Endothelial cell of umbilical vein (primary cell): ENCODE measurements around the gene ST6GALNAC2. TPM values are rescaled to one million over a fixed set of nuclear protein-coding genes. Genes with fewer than 3 reads are reported as not detected.

Experiments
- BruUV-seq: library from RNA; stranded (reverse); fragments of 400-500 nt; replicated peaks from 2 replicates; lab custom pipeline; 2021; lab: Mats Ljungman, UMichigan
- CTCF ChIA-PET: fragments of 300-600, 350-600 bp; sonication (Branson Sonifier 250); formaldehyde crosslinking; loops from one replicate; lab custom pipeline; 2021; ENCODE audit warnings: antibody characterized with exemption, inconsistent platforms; lab: Charles Lee
- POLR2A ChIA-PET: fragments of 300-600, 350-600 bp; sonication (Branson Sonifier 250); formaldehyde crosslinking; loops from one replicate; lab custom pipeline; 2021; ENCODE audit warnings: antibody characterized with exemption, inconsistent platforms; lab: Charles Lee
- DNase-seq: peaks from one replicate; pipeline ENCODE4 v3.0.0-alpha.2; 2011; ENCODE audit warnings: low read depth, low spot score
- FAIRE-seq: peaks from 2 replicates; lab custom pipeline; 2011; peaks lifted over from hg19 to GRCh38; lab: Jason Lieb, UNC
- H2AFZ ChIP-seq: 2 replicates; pipeline ENCODE4 v1.6.0; 2012; ENCODE audit warnings: low read depth, low read length, control low read depth, inconsistent platforms
- H3K27ac ChIP-seq: 2 replicates; pipeline ENCODE4 v1.5.1; 2011; ENCODE audit warnings: low read depth, mild to moderate bottlenecking, control low read depth, low read length, moderate library complexity; ENCODE audit not compliant: insufficient read depth
- H3K27me3 ChIP-seq, 2 experiments: 2 replicates each; pipeline versions ENCODE4 v1.6.0 to v1.6.1; 2011; ENCODE audit warnings: low read length in 2 of 2, mixed read lengths in 1 of 2; ENCODE audit not compliant: control insufficient read depth in 2 of 2, insufficient read depth in 2 of 2
- H3K36me3 ChIP-seq, 2 experiments: 2 replicates in 1 of 2; 3 replicates in 1 of 2; pipeline ENCODE4 v1.5.1; 2011; ENCODE audit warnings: low read length in 2 of 2, mild to moderate bottlenecking in 1 of 2, moderate library complexity in 1 of 2; ENCODE audit not compliant: control insufficient read depth in 2 of 2, insufficient read depth in 2 of 2; ENCODE audit errors: extremely low read depth in 1 of 2
- H3K4me1 ChIP-seq: 3 replicates; pipeline ENCODE4 v1.5.1; 2011; ENCODE audit warnings: mild to moderate bottlenecking, low read length; ENCODE audit not compliant: control insufficient read depth, insufficient read depth; ENCODE audit errors: extremely low read depth
- H3K4me2 ChIP-seq: 2 replicates; pipeline ENCODE4 v1.6.1; 2011; ENCODE audit warnings: low read length, control low read depth, mixed read lengths; ENCODE audit not compliant: insufficient read depth
- H3K4me3 ChIP-seq, 3 experiments: fragments of 200-600 bp in 1 of 3; sonication (generic), shearing (Covaris generic) in 1 of 3; replicated peaks in 1 of 3; 2 replicates each; pipeline ENCODE4 v1.5.1; 2011 to 2016; ENCODE audit warnings: control low read depth in 3 of 3, low read length in 3 of 3, mild to moderate bottlenecking in 2 of 3, inconsistent platforms in 1 of 3, low read depth in 1 of 3, moderate library complexity in 1 of 3; ENCODE audit not compliant: insufficient read depth in 1 of 3
- H3K79me2 ChIP-seq: 2 replicates; pipeline ENCODE4 v1.6.0; 2012; ENCODE audit warnings: low read length, inconsistent platforms; ENCODE audit not compliant: control insufficient read depth, insufficient read depth
- H3K9ac ChIP-seq: replicated peaks from 2 replicates; pipeline ENCODE3; 2011; ENCODE audit warnings: low read length, control low read depth; ENCODE audit not compliant: insufficient read depth; ENCODE audit errors: extremely low read depth
- H3K9me1 ChIP-seq: replicated peaks from 3 replicates; pipeline ENCODE4 v1.6.0; 2011; ENCODE audit warnings: mild to moderate bottlenecking, low read length; ENCODE audit not compliant: control insufficient read depth, insufficient read depth; ENCODE audit errors: extremely low read depth
- H3K9me3 ChIP-seq: replicated peaks from 2 replicates; pipeline ENCODE4 v1.5.1; 2012; ENCODE audit warnings: low read length, inconsistent platforms; ENCODE audit not compliant: control insufficient read depth, insufficient read depth
- H4K20me1 ChIP-seq: replicated peaks from 2 replicates; pipeline ENCODE3; 2011; ENCODE audit warnings: mild to moderate bottlenecking, low read length; ENCODE audit not compliant: control insufficient read depth, insufficient read depth; ENCODE audit errors: extremely low read depth
- CTCF ChIP-seq, 2 donors: IDR thresholded peaks; 1 replicate in 1 of 2; 2 replicates in 1 of 2; pipeline ENCODE4 v1.5.1; 2011; ENCODE audit warnings: low read length in 2 of 2, mild to moderate bottlenecking in 2 of 2, moderate library complexity in 2 of 2, control low read depth in 1 of 2, inconsistent platforms in 1 of 2, low read depth in 1 of 2; ENCODE audit not compliant: insufficient read depth in 1 of 2; ENCODE audit errors: extremely low read depth in 1 of 2
- EZH2 ChIP-seq: IDR thresholded peaks from 2 replicates; pipeline ENCODE4 v1.6.1; 2012; ENCODE audit warnings: borderline replicate concordance, low read depth, mild to moderate bottlenecking, moderate library complexity, low read length, inconsistent platforms; ENCODE audit not compliant: severe bottlenecking
- FOS ChIP-seq: IDR thresholded peaks from 2 replicates; pipeline ENCODE4 v1.6.1; 2011; ENCODE audit warnings: mild to moderate bottlenecking, low read length, moderate library complexity, borderline replicate concordance; ENCODE audit not compliant: insufficient read depth
- GATA2 ChIP-seq: IDR thresholded peaks from 2 replicates; pipeline ENCODE4 v1.7.0; 2011; ENCODE audit warnings: low read depth, mild to moderate bottlenecking, moderate library complexity, mixed read lengths, low read length; ENCODE audit not compliant: insufficient read length, insufficient read depth
- JUN ChIP-seq: IDR thresholded peaks from 2 replicates; pipeline ENCODE4 v1.6.1; 2011; ENCODE audit warnings: borderline replicate concordance, low read depth; ENCODE audit not compliant: insufficient read length, insufficient read depth
- MAX ChIP-seq: IDR thresholded peaks from 2 replicates; pipeline ENCODE4 v1.6.1; 2011; ENCODE audit not compliant: insufficient read depth, insufficient read length
- MYC ChIP-seq: IDR thresholded peaks from one replicate; pipeline ENCODE4 v1.6.1; 2011; ENCODE audit warnings: mild to moderate bottlenecking, low read depth, low read length
- POLR2A ChIP-seq: IDR thresholded peaks from 2 replicates; pipeline ENCODE4 v1.6.1; 2012; ENCODE audit warnings: low read depth, mild to moderate bottlenecking, control low read depth, low read length
- POLR2AphosphoS5 ChIP-seq: IDR thresholded peaks from 2 replicates; pipeline ENCODE4 v1.6.1; 2012; ENCODE audit warnings: low read depth, mild to moderate bottlenecking, control low read depth, low read length, moderate library complexity; ENCODE audit not compliant: insufficient read depth
- dilution Hi-C: fragments of 300-500 bp; cut with MboI; formaldehyde crosslinking; loops from one replicate; pipeline ENCODE4 v1.15.0; 2019; ENCODE audit warnings: low sequenced_read_pairs; ENCODE audit not compliant: extremely low pct_ligation_motif_present
- intact Hi-C: fragments of 100-400 bp; cut with micrococcal nuclease; formaldehyde crosslinking; loops from one replicate; pipeline ENCODE4 v1.10.0; 2022
- polyA plus RNA-seq, 4 experiments: library from polyadenylated mRNA; depleted of rRNA in 3 of 4; stranded (reverse) in 3 of 4; unstranded in 1 of 4; fragments of >200 nt; gene quantifications; 2 replicates each; pipeline versions ENCODE4 v1.2.1 to v1.2.3, GENCODE V29; 2011 to 2012; ENCODE audit warnings: missing spikeins in 1 of 4
- total RNA-seq: library from RNA; stranded (reverse); gene quantifications from 2 replicates; pipeline ENCODE4 v1.2.3, GENCODE V29; 2021

The ST6GALNAC2 gene
- total and polyA plus RNA-seq, 2 donors (not counting 3 experiments of a cell fraction or from before 2014, with no cell fraction given): 0.59 to 1.7 TPM

GRCh38 chr17:76535788-76536510 lies 49.7 kb downstream of the ST6GALNAC2 start:
- ChIA-PET POLR2A (no interaction called here), CTCF (interaction anchor here (1.0 to 2.6 kb wide), 6 partner anchors 8 to 88 kb away, joined by 3 to 17 read pairs (median 6); no protein-coding TSS in a partner anchor)
- FAIRE-seq: no peak
- DNase-seq: no peak
- Histone ChIP-seq H3K27me3 (peaks cover 17 to 19% of the 10 kb centered on the region in 2 experiments), H2AFZ (no peak overlapping the region), H3K27ac (no peak overlapping the region), H3K9me3 (no peaks in the 10 kb centered on the region), H4K20me1 (no peaks in the 10 kb centered on the region), H3K4me1 (no peaks in the 10 kb centered on the region), H3K4me2 (no peak overlapping the region), H3K79me2 (no peaks in the 10 kb centered on the region), H3K9me1 (no peaks in the 10 kb centered on the region), H3K4me3 (no peak overlapping the region), H3K9ac (no peak overlapping the region), H3K36me3 (no peaks in the 10 kb centered on the region)
- no TSS peak for BruUV-seq
- TF ChIP-seq MYC (no peak), CTCF (IDR thresholded peaks at IDR 0.05; ENCODE audit: extremely low read depth in 1 of 2, insufficient read depth in 1 of 2, low read depth in 1 of 2, low read length in 2 of 2) (no peak), POLR2A (no peak), POLR2AphosphoS5 (no peak), MAX (no peak), EZH2 (no peak), JUN (no peak), FOS (no peak), GATA2 (no peak)
- intact Hi-C loops (no loop called here), dilution Hi-C loops (no loop called here)
